ENCODE measurements around the gene ABHD4.
"Not testable (repeated sequence)": the region's sequence is repeated elsewhere in the genome, so short reads cannot be mapped to it uniquely, and the experiment has no call there.

The ABHD4 gene

DNA sequence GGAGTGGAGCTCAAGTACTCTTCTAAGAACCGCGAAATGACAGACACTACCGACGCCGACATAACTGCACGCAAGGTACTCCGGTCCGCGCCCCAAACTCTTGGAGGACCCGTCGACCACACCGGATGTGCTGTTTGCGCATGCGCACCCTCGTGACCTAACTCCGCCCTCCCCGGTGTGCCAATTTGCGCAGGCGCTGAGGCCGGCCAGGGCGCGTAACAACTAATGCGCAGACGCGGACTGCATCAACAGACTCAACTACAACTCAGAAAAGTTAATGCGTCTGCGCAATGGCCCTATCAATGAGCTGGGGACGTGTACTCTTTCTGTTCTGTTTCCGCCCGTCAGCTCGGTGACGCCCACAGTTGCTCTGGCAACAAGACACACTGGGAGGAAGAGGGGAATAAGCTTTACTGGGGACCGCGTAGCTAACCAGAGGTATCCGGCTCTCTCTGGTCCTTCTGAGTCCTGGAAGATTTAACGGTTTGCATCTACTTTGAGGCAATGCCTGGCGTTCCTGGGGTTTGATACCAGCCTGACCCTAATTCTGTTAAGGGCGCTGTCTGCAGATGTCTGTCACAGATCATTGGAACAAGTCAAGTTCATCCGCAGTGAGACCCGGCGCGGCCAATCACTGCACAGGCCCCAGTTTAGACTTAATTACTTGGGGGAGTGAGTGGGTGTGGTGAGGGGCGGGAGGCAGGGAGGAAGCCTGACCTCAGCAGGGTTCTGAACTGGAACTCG, 8.8 kb upstream of the ABHD4 start, which contains the start of gene DAD1:
DAD1 (minus strand) TSS at position 129 of the 744 bp plus-strand sequence; CDS start at position 62, 67 bp downstream.
- DNase-seq (ENCODE audit: low read depth), result peak; percentile 99

- DNase-seq (ENCODE audit: low read depth), result no peak
These were observed 4.9 kb upstream of the ABHD4 start for GRCh38 chr14:22593189-22593588.

GRCh38 chr14:22593601-22594000, 4.5 kb upstream of the ABHD4 start:
- DNase-seq (ENCODE audit: low read depth), result no peak

DNA sequence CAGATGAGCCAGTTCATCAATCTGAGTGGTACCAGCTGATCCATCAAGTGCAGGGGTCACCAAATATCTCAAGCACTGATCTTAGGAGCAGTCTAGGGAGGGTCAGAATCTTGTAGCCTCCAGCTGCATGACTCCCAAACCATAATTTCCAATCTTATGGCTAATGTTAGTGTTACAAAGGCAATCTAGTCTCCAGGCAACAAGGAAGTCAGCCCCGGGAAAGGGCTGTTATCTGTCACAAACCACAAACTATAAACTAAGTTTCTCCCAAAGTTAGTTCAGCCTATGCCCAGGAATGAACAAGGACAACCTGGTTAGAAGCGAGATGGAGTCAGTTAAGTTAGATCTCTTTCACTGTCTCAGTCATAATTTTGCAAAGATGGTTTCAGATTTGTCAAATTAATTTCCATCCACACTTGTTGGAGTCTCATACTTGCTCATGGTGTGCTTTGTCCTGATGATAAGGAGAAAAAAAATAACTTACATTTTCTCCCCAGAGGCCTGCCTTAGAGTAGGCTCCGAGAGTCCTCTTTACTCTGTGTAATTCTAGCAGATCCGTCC, 3.9 kb upstream of the ABHD4 start:
- DNase-seq (ENCODE audit: low read depth), result no peak

- no peak for DNase-seq (ENCODE audit: low read depth)
These were observed 1.7 kb upstream of the ABHD4 start for GRCh38 chr14:22596354-22596879.

- no peak for DNase-seq (ENCODE audit: low read depth)
These were observed 835 bp upstream of the ABHD4 start for GRCh38 chr14:22597265-22597664.

- DNase-seq (ENCODE audit: low read depth), result no peak
These were observed 365 bp upstream of the ABHD4 start for GRCh38 chr14:22597771-22598098.

DNA sequence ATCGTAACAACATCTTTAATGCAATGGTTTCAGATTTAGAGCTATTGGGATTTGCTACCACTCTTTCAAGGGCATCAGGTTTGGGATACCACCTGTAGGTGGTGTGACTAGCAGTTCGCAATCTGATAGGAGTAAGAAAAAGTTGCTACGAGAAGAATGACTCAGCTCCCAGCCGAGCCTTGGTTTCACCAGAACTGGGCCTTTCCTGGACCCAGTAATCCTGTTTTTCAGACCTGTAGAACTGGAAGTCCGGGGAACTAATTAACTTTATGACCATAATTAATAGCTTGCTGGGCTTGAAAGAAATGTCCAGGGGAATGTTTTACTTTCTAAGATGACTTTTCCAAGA, 770 bp downstream of the ABHD4 start:
- no peak for DNase-seq (ENCODE audit: low read depth)

DNA sequence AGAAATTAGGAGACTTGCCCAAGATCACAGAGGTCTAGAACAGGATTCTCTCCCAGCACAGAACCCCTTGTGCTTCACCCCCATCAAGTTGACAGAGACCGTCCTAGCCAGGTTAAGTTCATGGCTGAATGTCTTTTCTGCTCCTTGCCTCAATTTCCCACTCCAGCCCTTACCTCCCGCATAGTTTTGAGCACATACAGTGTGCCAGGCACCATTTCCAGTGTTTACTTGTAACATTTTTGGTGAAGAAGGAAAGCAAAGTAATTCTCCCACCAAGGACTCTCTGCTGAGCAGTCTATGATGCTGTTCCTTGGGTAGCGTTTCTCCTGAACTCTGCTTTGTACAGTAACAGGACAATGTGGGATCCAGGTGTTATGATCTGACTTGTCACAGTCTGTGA, 1.2 kb downstream of the ABHD4 start:
- no peak for DNase-seq (ENCODE audit: low read depth)

DNA sequence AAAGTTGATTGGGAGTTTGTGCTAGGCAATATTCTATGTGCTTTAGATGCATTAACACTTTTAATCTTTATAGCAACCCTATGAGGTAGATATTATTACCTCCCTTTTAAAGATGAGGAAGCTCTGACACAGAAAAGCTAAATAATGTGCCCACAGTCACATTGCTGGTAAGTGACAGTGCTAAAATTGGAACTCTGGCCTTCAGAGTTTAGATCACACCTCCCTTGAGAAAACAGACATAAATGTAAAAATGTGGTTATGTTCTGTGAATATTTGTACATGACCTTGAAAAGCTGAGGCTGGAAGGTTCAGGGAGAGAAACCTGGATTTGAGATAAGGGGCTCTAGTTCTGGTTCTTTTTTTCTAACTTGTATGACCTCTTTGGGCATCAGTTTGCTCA, 1.9 kb downstream of the ABHD4 start:
- no peak for DNase-seq (ENCODE audit: low read depth)

- DNase-seq (ENCODE audit: low read depth), result no peak
These were observed 3.4 kb downstream of the ABHD4 start for GRCh38 chr14:22601456-22601855.

GRCh38 chr14:22601996-22602395, 3.9 kb downstream of the ABHD4 start:
- DNase-seq (ENCODE audit: low read depth), result no peak

DNA sequence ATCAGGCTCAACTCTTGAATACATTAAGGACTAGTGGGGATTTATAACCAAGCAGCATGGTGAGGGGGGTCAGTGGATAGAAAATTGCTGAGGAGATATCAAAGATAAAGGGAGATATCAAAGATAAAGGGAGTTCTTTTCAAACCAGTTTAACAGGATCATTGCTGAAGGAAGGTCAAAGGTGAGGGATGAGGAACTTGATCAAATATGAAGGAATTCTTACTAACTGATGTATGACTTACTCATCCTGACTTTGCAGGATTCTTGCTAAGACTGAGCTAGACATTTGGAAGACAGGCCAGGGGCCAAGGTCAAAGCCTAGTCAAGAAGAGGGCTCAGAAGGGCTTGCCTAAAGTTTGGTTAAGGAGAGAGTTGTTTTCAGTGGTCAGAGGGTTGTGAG, 4.8 kb downstream of the ABHD4 start:
- DNase-seq (ENCODE audit: low read depth), result no peak

- DNase-seq (ENCODE audit: low read depth), result no peak
These were observed 8.3 kb downstream of the ABHD4 start for GRCh38 chr14:22606380-22606779.

GRCh38 chr14:22607291-22607690, 9.2 kb downstream of the ABHD4 start:
- no peak for DNase-seq (ENCODE audit: low read depth)

DNA sequence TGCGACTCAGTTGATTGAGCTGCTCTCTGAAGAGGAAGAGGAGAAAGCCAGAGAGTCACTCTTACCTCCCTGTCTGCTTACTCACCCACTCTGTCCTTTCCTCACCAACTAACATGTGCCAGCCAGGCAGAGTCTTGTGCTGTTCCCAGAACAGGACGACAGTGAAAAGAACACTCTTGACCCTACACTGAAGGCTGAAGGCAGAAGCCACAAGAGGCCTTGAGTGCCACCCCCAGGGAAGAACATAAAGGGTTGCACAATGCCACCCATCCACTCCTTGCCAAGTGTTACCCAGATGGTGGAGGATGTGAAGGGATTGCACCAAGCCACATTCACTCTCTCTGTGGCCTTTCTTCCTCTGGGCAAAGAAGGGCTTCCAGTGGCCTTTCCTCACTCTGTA, 12.8 kb downstream of the ABHD4 start:
- DNase-seq (ENCODE audit: low read depth), result no peak

DNA sequence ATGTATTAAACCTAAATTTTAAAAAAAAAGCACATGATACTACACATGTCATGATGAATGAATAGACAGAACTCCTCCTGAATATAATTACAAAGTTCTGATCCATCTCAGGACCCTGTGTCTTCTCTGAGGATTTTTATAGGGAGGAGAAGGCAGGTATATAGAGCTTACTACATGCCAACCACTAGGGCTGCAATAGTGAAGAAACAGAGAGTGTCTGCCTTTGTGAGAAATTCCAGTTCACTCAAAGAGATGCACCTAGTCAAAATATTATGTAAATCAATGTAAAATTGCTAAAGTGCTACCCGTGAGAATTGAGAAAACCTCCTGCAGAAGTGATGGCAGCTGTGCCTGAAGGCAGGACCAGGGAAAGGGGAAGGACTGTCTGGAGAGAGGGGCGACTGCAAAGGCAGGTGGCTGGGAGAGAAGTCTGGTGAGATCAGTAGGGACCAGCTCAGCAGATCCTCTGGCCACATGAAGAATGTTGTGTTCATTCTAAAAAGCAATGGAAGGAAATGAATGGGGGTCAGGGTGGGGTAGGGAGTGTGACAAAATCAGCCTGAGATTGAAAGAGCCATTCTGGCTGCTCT, 15.1 kb downstream of the ABHD4 start:
- no peak for DNase-seq (ENCODE audit: low read depth)

DNA sequence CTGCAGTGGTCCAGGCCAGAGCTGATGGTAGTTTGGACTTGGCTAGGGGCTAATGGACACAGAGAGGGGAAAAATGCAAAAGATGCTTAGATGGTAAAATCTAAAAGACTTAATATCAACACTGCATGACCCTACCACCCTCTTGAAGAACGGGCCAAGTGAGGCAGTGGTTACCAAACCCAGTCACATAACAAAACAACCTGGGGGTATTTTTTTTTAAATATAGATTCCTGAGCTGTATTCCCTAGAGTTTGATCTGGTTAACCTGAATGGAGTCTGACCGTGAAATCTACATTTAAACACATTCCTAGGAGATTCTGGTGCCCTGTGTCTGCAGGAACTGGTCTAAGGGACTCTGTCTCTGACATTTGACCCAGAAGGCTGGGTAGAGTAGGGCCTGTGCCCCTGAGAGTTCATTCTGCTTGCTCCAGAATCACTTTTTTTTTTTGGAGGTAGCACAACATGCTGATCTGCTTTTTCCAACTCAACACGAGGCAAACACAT, 15.7 kb downstream of the ABHD4 start:
- DNase-seq (ENCODE audit: low read depth), result no peak

DNA sequence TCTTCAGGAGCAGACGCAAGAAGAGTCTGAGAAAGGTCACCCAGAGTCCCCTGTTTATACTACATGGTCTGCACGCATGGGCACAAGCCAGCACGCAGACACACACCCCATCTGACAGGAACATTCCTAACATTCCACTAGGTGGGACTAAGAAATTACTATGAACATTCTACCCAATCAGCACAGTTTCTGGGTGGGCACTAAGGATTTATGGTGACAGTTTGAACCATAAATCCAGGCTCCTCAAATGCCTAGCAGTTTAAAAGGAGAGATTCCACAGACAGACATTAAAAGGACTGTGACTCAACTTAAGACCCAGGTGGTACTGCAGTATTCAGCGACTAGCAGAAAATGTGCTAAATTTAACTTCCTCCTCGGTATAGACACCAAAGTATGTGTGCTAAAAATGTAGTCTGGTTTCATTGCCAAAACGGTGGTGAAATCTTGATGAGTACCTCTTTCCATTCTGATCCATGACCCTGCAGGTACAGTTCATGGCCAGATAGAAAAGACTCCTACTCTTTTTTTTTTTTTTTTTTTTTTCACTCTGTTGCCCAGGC, 16.2 kb downstream of the ABHD4 start:
- DNase-seq (ENCODE audit: low read depth), result no peak

GRCh38 chr14:22615765-22616164, 17.7 kb downstream of the ABHD4 start:
- not testable (repeated sequence) for DNase-seq (ENCODE audit: low read depth)

GRCh38 chr14:22622255-22622654, 24.2 kb downstream of the ABHD4 start:
- DNase-seq (ENCODE audit: low read depth), result no peak

GRCh38 chr14:22623047-22623446, 24.9 kb downstream of the ABHD4 start:
- no peak for DNase-seq (ENCODE audit: low read depth)

DNA sequence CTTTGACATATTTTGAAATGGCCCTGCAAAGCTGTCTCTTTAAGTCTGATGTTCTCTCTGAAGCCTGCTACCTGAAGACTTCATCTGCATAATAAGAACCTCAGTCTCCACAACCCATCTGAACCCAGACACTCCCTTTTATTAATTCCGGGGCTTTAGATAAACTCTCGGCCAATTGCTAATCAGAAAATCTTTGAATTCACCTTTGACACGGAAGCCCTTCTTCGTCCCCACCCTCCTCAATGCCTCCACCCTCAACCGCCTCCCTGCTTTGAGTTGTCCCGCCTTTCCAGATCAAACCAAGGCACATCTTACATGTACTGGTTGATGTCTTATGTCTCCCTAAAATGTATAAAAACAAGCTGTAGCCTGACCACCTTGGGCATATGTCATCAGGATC, 28.5 kb downstream of the ABHD4 start:
- DNase-seq (ENCODE audit: low read depth), result no peak
